Stimulated activated CD8-positive, alpha-beta memory T cell treated with anti-CD3 and anti-CD28 coated beads, Interleukin-12 subunit alpha, Interleukin-12 subunit beta, amount 100 ng/mL, for 24 hours (primary cell): Measurements from ENCODE around the gene LARGE1.

Source experiments
- DNase-seq: peaks from one replicate; pipeline ENCODE4 v3.0.0-alpha.2; 2020; ENCODE audit errors: extremely low read depth

LARGE1 gene

GRCh38 chr22:33854724-33855123, 65.6 kb downstream of the LARGE1 start:
- no peak for DNase-seq

DNA sequence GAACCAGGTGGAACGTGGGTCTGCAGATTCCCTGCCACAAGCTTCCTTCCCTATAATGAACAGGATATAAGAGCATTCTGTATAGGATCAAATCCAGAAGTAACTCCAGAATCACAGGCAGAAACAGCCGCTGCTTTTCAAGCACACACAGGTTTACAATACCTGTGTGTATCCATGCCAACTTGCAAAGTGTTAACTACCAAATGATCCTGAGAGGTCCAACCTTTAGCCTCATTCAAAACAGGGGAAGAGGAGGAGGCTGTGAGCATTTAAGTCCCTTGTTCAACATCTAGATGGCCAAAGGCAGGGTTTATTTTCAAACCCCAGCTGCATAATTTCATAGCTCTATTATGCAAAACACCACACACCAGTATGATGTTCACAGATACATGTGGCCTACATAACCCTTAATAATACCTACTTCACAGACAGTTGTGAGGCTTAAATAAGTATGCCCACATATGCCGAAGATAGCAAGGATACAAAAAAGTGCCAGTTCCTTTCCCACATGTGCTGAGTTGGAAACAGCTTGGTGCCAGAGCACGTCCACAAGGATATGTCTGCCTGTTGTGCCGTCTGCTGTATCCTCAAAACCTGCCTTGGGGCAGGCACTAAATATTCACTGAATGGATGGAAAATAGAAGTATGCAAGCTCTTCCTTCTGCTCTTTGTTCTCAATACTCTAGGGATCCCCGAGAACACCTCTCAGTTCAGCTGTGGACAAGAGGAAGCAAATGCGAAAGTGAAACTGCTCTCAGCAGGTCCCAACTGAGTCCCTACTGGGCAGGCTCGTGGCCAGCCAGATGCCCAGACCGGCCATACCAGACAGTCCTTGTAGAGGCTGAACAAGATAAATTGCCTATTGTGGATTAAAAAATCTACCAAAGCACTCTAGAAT, 66.8 kb downstream of the LARGE1 start:
- no peak for DNase-seq

- DNase-seq = no peak
Measured at GRCh38 chr22:33851821-33852384, 68.4 kb downstream of the LARGE1 start.

DNA sequence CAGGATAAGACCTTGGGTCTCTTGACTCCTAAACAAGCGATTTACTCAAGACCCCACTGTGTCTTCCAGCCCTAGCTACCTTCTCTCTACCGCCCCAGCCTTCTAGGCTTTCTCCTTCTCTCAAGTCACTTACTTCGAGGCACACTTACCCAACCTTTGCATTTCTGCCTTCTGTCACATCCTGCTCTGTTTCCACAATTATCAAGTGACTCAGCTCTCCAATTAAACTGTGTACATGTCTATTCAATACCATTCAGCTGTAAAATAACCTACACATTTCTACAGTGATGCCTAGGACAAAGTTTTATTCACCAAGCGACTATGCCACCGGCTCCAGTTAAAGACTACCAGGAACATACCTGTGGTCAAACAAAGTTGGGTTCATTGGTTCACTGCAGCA, 69.0 kb downstream of the LARGE1 start:
- no peak for DNase-seq

DNA sequence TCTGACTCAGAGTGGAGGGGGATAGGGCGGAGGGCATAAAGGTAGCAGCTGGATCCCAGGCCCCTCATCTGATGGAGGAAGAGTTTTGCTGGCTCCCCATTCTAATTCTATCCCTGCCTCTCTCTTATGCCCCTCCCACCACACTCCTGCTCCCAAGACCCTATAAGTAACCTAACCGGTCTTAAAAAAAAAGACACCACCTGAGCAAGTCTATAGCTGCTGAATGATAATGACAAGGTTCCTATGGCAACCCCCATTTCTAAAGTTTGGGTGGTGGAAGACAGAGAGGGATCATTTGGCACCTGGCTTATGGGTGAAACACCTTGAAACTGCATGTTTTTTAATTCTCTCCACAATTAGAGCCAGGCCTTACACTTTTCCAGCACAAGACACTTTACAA, 69.6 kb downstream of the LARGE1 start:
- DNase-seq = no peak

DNA sequence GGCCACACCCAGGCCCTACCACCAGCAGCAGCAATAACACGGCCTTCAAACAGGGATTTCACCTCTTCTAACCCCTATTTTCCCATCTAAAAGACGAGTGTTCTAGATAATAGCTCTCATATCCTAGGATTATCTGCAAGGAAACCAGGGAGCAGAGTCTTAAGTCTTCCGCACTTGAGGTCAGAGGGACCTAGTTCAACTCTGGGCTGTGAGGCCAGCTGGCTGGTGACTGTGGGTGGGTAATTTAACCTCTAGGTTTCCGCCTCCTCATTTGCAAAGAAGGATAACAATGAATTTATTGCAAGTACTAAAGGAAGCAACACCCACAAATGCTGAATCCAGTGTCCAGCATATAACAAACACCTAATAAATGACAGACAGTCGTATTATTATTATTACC, 70.1 kb downstream of the LARGE1 start:
- no peak for DNase-seq

DNA sequence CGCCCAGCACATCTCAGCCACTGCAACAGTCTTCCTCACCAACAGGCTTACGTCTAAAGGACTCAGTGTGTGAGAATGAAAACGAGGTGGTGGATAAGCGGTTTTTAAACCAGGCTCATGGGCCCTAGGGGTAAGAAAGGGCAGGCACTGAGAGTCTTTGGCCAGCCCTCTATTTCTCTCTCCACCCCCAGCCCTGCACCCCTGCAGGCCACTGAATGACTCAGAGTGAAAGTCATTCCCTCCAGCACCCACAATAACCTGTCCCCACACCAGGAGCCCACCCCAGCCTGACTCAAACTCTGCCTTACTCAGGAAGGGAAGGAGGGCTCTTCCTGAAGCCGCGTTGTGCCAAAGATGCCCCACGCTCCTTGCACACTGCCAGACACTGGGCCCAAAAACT, 72.0 kb downstream of the LARGE1 start:
- DNase-seq = no peak

- DNase-seq = no peak
Measured at GRCh38 chr22:33844273-33844672, 76.0 kb downstream of the LARGE1 start.

DNA sequence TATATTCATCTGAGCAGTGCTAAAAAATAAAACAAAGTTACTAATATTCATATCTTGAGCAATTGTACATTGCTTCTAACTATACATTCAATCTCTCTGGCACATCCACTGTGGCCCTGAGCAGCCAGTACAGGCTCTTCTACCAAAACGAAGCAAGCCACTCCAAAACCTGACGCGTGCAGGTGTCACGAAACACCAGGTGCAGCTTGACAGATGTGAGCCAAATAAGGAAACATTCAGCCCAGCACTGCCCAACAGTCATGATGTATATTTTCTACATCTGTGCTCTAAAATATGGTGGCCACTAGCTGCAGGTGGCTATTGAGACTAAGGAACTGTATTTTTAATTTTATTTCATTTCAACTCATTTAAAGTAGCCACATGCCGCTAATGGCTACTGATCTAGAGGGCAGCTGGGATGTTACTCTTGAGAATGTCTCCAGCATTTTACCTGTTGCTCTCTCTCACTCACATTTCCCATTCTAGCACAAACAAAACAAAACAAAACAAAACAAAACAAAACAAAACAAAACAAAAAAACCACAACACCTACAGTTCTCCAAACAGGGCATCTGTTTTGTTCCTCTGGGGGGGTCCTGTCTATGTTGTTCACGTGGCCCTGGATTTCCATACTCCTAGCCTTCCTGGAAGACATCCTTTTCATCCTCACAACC, 77.7 kb downstream of the LARGE1 start:
- no peak for DNase-seq

DNA sequence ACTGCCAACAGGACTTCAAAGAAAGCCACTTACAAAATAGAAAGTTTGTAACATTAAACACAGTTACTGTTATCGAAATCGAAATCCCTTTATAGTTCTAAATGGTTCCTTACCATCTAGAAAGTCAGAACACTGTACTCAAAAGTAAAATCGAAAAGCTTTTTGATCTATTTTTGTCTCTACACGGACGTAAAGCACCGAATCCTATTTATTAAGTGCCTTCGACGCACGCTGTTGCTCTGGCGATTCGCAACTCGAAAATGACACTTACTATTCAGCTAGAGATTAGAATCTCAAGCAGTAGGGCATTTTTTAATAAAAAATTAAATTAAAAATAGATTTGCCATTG, 78.3 kb downstream of the LARGE1 start:
- no peak for DNase-seq

DNA sequence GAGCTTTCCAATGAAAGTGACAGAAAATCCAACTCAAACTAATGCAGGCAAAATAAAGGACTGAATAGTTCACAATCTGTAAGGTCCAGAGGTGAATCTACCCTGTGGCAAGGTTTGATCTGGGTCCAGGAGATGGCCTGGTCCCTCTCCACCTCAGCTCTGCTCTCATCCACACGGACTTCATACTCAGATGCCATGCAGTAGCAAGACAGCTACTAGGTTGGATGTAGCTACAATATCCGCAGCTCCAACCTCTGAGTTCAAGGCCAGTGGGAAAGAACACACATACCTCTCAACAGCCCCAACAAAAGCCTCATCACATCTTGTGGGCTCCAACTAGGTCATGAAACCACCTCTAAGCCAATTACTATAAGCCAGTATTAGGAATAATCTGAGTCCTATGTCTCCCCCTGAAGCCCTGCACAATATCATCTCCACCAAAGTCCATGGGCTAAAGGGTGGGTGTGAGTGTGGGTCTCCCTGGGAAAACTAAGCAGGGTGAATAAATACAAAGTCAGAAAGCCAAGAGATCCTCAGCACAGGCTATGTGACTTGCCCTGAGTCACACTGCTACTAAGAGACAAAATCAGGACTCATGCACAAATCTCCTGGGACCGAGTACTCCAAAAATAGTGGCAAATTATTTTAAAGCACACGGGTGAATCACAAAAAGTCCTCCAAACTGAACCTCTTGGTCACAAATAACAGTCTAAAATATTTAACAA, 78.8 kb downstream of the LARGE1 start:
- no peak for DNase-seq

GRCh38 chr22:33838644-33839043, 81.6 kb downstream of the LARGE1 start:
- DNase-seq = no peak

GRCh38 chr22:33837826-33838225, 82.5 kb downstream of the LARGE1 start:
- DNase-seq = no peak

DNA sequence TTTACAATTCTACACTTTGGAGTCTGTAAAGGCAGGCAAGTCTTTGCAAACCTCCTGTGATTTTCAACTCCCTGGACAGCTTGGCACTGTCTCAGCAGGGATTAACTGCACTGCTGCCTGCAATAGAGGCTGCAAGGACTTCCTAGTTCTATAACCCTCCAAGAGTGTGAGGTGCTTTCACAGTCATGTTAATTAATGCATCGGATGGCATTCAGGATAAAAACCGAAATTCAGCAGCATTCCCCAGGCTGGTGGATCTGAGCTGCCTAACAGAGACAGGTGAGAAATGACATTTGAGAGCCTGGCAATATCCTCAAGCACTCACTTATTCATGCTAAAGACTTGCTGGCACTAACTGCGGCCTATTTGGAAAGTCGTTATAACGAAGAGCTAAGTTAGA, 85.0 kb downstream of the LARGE1 start:
- no peak for DNase-seq

GRCh38 chr22:33832558-33833151, 87.6 kb downstream of the LARGE1 start:
- DNase-seq = no peak

DNA sequence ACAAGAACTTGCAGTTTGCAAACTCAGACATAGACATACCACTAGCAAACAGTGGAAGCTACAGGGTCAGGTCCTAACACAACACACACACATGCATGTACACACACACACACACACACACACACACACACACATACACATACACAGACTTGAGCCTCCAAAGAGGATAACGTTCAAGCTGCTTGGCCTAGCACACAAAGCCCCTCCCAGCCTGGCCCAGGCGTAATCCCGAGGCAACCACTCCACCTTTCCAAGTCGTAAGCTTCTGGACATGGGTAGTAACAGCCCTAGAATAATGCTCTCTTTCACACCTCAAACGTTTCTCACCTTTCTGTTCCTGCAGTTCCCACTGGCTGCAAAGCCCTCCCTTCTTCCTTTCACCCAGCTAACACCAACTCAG, 88.6 kb downstream of the LARGE1 start:
- no peak for DNase-seq

GRCh38 chr22:33831207-33831606, 89.1 kb downstream of the LARGE1 start:
- DNase-seq = no peak

DNA sequence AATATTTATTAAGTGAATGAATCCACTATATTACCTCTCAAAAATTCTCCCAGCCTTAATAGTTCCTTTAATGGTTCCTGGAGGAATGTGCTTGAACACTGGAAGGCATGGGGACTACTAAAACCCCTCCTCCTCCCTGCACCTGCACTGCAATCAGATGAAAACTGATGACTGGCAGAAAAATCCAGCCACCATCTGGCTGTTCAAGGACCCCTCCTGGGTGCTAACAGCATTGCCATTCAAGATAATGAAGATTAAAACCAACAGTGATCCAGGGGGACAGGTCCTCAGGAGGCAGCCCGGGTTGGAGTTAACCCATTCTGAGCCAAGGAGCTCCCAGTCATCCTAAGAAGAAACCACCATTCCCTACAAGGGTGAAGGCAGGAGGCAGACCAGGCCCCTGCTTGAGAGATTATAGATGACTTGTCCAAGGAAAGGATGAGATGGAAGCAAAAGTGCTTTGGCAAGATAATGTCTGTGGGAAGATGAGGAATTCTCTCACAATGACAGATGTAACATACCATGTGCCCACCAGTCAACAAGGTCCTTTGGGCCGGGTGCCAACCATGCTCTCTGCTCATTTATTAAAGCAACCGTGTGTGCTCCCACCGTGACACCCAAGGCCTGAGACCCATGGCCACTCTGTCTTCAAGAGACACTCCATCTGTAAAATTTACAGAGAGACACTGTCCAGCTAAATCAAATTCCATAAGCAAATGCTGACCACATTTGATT, 90.6 kb downstream of the LARGE1 start:
- no peak for DNase-seq

GRCh38 chr22:33828302-33828701, 92.0 kb downstream of the LARGE1 start:
- no peak for DNase-seq

DNA sequence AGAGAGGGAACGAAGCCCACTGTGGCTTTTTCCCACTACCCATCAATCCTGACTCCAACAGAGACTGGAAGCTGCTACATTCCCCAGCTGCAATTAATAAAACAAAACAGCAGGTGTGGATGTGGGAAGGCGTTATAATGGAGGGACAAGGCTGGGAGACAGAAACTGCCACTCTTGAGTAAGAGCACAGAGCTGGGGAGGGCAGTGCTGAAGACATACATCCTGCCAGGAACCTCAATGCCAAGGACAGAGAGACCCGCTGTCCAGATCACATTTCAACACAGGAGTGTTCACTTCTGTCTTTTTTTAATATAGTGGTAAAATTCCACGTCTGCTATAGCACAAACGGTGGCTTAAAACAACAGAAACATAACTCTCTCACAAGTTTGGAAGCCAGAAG, 94.5 kb downstream of the LARGE1 start:
- no peak for DNase-seq

- DNase-seq = no peak
Measured at GRCh38 chr22:33823552-33823951, 96.7 kb downstream of the LARGE1 start.
